GM23338 (cell line): ENCODE results near the gene RAB5B. TPM values are rescaled to one million over a fixed set of nuclear protein-coding genes. Genes with fewer than 3 reads are reported as not detected.
A peak's percentile ranks its signal among the peaks of the same experiment; 100 is the strongest.

ENCODE experiments used
- ATAC-seq: fragments of 200-7000 bp; cut with Tn5 transposase; 3 replicates; pipeline ENCODE4 v1.9.1; 2020
- DNase-seq: peaks from one replicate; pipeline ENCODE4 v3.0.0-alpha.2; 2015; ENCODE audit warnings: low spot score
- H2AFZ ChIP-seq: fragments of 200-600 bp; sonication (generic); 2 replicates; pipeline ENCODE4 v1.8.0; 2016; ENCODE audit warnings: antibody characterized with exemption, mild to moderate bottlenecking, moderate library complexity
- H3F3A ChIP-seq: fragments of 200-600 bp; sonication (generic); replicated peaks from 2 replicates; pipeline ENCODE4 v1.8.0; 2017; ENCODE audit warnings: antibody characterized with exemption, mixed run types, low read depth
- H3K27ac ChIP-seq: fragments of 200-600 bp; sonication (generic); 2 replicates; pipeline ENCODE4 v1.6.1; 2016; ENCODE audit warnings: low read depth
- H3K27me3 ChIP-seq: fragments of 200-600 bp; sonication (generic); 2 replicates; pipeline ENCODE4 v1.8.0; 2016; ENCODE audit warnings: mild to moderate bottlenecking, mixed run types, moderate library complexity; ENCODE audit not compliant: insufficient read depth
- H3K36me3 ChIP-seq: fragments of 200-600 bp; sonication (generic); 2 replicates; pipeline ENCODE4 v1.8.0; 2016; ENCODE audit warnings: mild to moderate bottlenecking; ENCODE audit not compliant: insufficient read depth
- H3K4me1 ChIP-seq: fragments of 200-600 bp; sonication (generic); 2 replicates; pipeline ENCODE4 v1.8.0; 2016; ENCODE audit warnings: mild to moderate bottlenecking, moderate library complexity; ENCODE audit not compliant: insufficient read depth
- H3K4me2 ChIP-seq: fragments of 200-600 bp; sonication (generic); 2 replicates; pipeline ENCODE4 v1.7.1; 2017; ENCODE audit warnings: mixed run types
- H3K4me3 ChIP-seq: fragments of 200-600 bp; sonication (generic); 2 replicates; pipeline ENCODE4 v1.6.1; 2016; ENCODE audit warnings: mixed run types
- H3K79me2 ChIP-seq: fragments of 200-600 bp; sonication (generic); replicated peaks from 2 replicates; pipeline ENCODE4 v1.8.0; 2017; ENCODE audit warnings: mild to moderate bottlenecking; ENCODE audit not compliant: insufficient read depth
- H3K9me2 ChIP-seq: fragments of 200-600 bp; sonication (generic); 2 replicates; pipeline ENCODE4 v1.8.0; 2017; ENCODE audit not compliant: insufficient read depth
- H4K20me1 ChIP-seq: fragments of 200-600 bp; sonication (generic); replicated peaks from 2 replicates; pipeline ENCODE4 v1.8.0; 2017; ENCODE audit warnings: mild to moderate bottlenecking; ENCODE audit not compliant: insufficient read depth
- H3K27ac Mint-ChIP-seq: 2 replicates; pipeline ENCODE4 v1.8.0; 2020; ENCODE audit warnings: inconsistent platforms, mild to moderate bottlenecking, moderate library complexity, mixed read lengths
- H3K27me3 Mint-ChIP-seq: 3 replicates; pipeline ENCODE4 v1.8.0; 2022; ENCODE audit warnings: low read depth, mild to moderate bottlenecking, moderate library complexity, mixed read lengths, inconsistent platforms; ENCODE audit not compliant: insufficient read depth, poor library complexity
- H3K36me3 Mint-ChIP-seq: 3 replicates; pipeline ENCODE4 v1.8.0; 2021; ENCODE audit warnings: low read depth, mild to moderate bottlenecking, inconsistent platforms, moderate library complexity, mixed read lengths
- H3K4me1 Mint-ChIP-seq: 3 replicates; pipeline ENCODE4 v1.8.0; 2020; ENCODE audit warnings: mild to moderate bottlenecking, inconsistent platforms, mixed read lengths
- H3K4me3 Mint-ChIP-seq: 3 replicates; pipeline ENCODE4 v1.8.0; 2021; ENCODE audit warnings: moderate library complexity, mild to moderate bottlenecking, inconsistent platforms, mixed read lengths
- H3K9me3 Mint-ChIP-seq: 3 replicates; pipeline ENCODE4 v1.8.0; 2020; ENCODE audit warnings: moderate library complexity, mild to moderate bottlenecking, inconsistent platforms, mixed read lengths
- EZH2 ChIP-seq: fragments of 200-600 bp; sonication (generic); IDR thresholded peaks from one replicate; pipeline ENCODE4 v1.8.0; 2017; ENCODE audit warnings: antibody characterized with exemption, mild to moderate bottlenecking, low read depth; ENCODE audit not compliant: unreplicated experiment
- EZH2phosphoT487 ChIP-seq: fragments of 200-600 bp; sonication (generic); IDR thresholded peaks from one replicate; pipeline ENCODE4 v1.8.1; 2018; ENCODE audit warnings: antibody characterized with exemption; ENCODE audit not compliant: unreplicated experiment
- JUNB ChIP-seq: IDR thresholded peaks from one replicate; pipeline ENCODE4 v1.6.1; 2016; ENCODE audit warnings: antibody characterized with exemption; ENCODE audit not compliant: unreplicated experiment
- POLR2AphosphoS5 ChIP-seq: IDR thresholded peaks from 2 replicates; pipeline ENCODE4 v1.6.1; 2016; ENCODE audit warnings: antibody characterized with exemption, low read depth
- STAT1 ChIP-seq: IDR thresholded peaks from one replicate; pipeline ENCODE4 v1.6.1; 2016; ENCODE audit warnings: antibody characterized with exemption; ENCODE audit not compliant: unreplicated experiment
- ZNF114 ChIP-seq: fragments of 250-450 bp; sonication (Bioruptor Pico); IDR thresholded peaks from 2 replicates; pipeline ENCODE4 v1.5.0; 2020; ENCODE audit warnings: mild to moderate bottlenecking, moderate library complexity
- polyA plus RNA-seq: library from polyadenylated mRNA; unstranded; fragments of >200 nt; fragmentation: Nextera tagmentation; extraction: Ambion mirVana; gene quantifications from 2 replicates; pipeline ENCODE4 v1.2.1, GENCODE V29; 2016
- total RNA-seq: library from RNA; depleted of rRNA; stranded (reverse); fragments of >200 nt; shearing (Covaris generic); gene quantifications from 2 replicates; pipeline ENCODE4 v1.2.3, GENCODE V29; 2014
- TF ChIP-seq, protein P1 (sequence below): IDR thresholded peaks from one replicate; pipeline ENCODE4 v1.6.1; 2018; ENCODE audit warnings: antibody characterized with exemption; ENCODE audit not compliant: unreplicated experiment
- TF ChIP-seq, protein P2 (sequence below), 2 experiments: fragments of 200-600 bp in 1 of 2; sonication (generic) in 1 of 2; conservative IDR thresholded peaks; 2 replicates each; pipeline versions ENCODE4 v1.5.1 to v1.6.1; 2016 to 2017; ENCODE audit warnings: antibody characterized with exemption in 2 of 2, low read depth in 2 of 2, mild to moderate bottlenecking in 2 of 2, moderate library complexity in 1 of 2

RAB5B gene
- total and polyA plus RNA-seq, 2 experiments from 2014 or later: 19.7 to 46.5 TPM

GRCh38 chr12:56020423-56021184 is 46.7 kb downstream of the RAB5B start, which contains the start of gene IKZF4:
TSS of gene IKZF4 (plus strand) at chr12:56021043. CDS start at chr12:56021494, 451 bp downstream.
- Mint-ChIP-seq H3K27ac (peak within 1 kb of the TSS; percentile 91), H3K27me3 (peaks cover 19% of the 10 kb centered on the region), H3K4me1 (peaks cover 28% of the 10 kb centered on the region), H3K36me3 (peaks cover 13% of the 10 kb centered on the region), H3K4me3 (peak within 1 kb of the TSS; percentile 83), H3K9me3 (no peaks in the 10 kb centered on the region; the same call in 2 of the 3 replicates)
- no peaks in the 10 kb centered on the region for H4K20me1 ChIP-seq
- no peaks in the 10 kb centered on the region for H3K27me3 ChIP-seq
- peaks cover 5% of the 10 kb centered on the region for H3K79me2 ChIP-seq
- ATAC-seq: peak; percentile 88
- H3K9me2 ChIP-seq: no peaks in the 10 kb centered on the region
- H3K4me1 ChIP-seq: peaks cover 22% of the 10 kb centered on the region
- peaks cover 21% of the 10 kb centered on the region; the same call in 1 of the 2 replicates for H3F3A ChIP-seq
- TF ChIP-seq, protein P1, sequence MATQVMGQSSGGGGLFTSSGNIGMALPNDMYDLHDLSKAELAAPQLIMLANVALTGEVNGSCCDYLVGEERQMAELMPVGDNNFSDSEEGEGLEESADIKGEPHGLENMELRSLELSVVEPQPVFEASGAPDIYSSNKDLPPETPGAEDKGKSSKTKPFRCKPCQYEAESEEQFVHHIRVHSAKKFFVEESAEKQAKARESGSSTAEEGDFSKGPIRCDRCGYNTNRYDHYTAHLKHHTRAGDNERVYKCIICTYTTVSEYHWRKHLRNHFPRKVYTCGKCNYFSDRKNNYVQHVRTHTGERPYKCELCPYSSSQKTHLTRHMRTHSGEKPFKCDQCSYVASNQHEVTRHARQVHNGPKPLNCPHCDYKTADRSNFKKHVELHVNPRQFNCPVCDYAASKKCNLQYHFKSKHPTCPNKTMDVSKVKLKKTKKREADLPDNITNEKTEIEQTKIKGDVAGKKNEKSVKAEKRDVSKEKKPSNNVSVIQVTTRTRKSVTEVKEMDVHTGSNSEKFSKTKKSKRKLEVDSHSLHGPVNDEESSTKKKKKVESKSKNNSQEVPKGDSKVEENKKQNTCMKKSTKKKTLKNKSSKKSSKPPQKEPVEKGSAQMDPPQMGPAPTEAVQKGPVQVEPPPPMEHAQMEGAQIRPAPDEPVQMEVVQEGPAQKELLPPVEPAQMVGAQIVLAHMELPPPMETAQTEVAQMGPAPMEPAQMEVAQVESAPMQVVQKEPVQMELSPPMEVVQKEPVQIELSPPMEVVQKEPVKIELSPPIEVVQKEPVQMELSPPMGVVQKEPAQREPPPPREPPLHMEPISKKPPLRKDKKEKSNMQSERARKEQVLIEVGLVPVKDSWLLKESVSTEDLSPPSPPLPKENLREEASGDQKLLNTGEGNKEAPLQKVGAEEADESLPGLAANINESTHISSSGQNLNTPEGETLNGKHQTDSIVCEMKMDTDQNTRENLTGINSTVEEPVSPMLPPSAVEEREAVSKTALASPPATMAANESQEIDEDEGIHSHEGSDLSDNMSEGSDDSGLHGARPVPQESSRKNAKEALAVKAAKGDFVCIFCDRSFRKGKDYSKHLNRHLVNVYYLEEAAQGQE: no peak
- TF ChIP-seq STAT1: no peak
- no peak for TF ChIP-seq JUNB
- TF ChIP-seq POLR2AphosphoS5: peak; percentile 33
- H3K4me3 ChIP-seq: peak within 1 kb of the TSS; percentile 61
- H3K36me3 ChIP-seq: peaks cover 9% of the 10 kb centered on the region
- H2AFZ ChIP-seq: peak within 1 kb of the TSS; percentile 91
- H3K4me2 ChIP-seq: peak within 1 kb of the TSS; percentile 91
- peak within 1 kb of the TSS; percentile 90 for H3K27ac ChIP-seq
- DNase-seq: peak; percentile 85

GRCh38 chr12:56021889-56022497 is 48.1 kb downstream of the RAB5B start:
- Mint-ChIP-seq H3K9me3 (no peaks in the 10 kb centered on the region; the same call in 2 of the 3 replicates), H3K4me1 (peaks cover 28% of the 10 kb centered on the region), H3K27ac (peak overlapping the region; percentile 91; the same call in 1 of the 2 replicates), H3K4me3 (peak overlapping the region; percentile 83), H3K27me3 (peaks cover 19% of the 10 kb centered on the region), H3K36me3 (peaks cover 24% of the 10 kb centered on the region)
- DNase-seq: no peak
- Histone ChIP-seq H3K36me3 (peaks cover 9% of the 10 kb centered on the region), H3K4me3 (peak overlapping the region; percentile 61), H3K4me2 (peak overlapping the region; percentile 91), H4K20me1 (no peaks in the 10 kb centered on the region), H2AFZ (peak overlapping the region; percentile 52), H3K27me3 (no peaks in the 10 kb centered on the region), H3K4me1 (peaks cover 22% of the 10 kb centered on the region), H3F3A (peaks cover 21% of the 10 kb centered on the region; the same call in 1 of the 2 replicates), H3K27ac (no peak overlapping the region), H3K79me2 (peaks cover 5% of the 10 kb centered on the region), H3K9me2 (no peaks in the 10 kb centered on the region)
- ATAC-seq: 0 out of 3 replicates have a peak, but pooled peaks have one; percentile 2
- TF ChIP-seq POLR2AphosphoS5 (no peak), STAT1 (no peak), JUNB (no peak), EZH2 (no peak), ZNF114 (CRISPR knock-in tag) (no peak), EZH2phosphoT487 (no peak)
- TF ChIP-seq, protein P2, sequence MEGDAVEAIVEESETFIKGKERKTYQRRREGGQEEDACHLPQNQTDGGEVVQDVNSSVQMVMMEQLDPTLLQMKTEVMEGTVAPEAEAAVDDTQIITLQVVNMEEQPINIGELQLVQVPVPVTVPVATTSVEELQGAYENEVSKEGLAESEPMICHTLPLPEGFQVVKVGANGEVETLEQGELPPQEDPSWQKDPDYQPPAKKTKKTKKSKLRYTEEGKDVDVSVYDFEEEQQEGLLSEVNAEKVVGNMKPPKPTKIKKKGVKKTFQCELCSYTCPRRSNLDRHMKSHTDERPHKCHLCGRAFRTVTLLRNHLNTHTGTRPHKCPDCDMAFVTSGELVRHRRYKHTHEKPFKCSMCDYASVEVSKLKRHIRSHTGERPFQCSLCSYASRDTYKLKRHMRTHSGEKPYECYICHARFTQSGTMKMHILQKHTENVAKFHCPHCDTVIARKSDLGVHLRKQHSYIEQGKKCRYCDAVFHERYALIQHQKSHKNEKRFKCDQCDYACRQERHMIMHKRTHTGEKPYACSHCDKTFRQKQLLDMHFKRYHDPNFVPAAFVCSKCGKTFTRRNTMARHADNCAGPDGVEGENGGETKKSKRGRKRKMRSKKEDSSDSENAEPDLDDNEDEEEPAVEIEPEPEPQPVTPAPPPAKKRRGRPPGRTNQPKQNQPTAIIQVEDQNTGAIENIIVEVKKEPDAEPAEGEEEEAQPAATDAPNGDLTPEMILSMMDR (conservative IDR thresholded peaks at IDR 0.05; ENCODE audit: low read depth in 2 of 2): no peak
- TF ChIP-seq, protein P1: no peak
